Ovary (tissue), 9 donors: ENCODE measurements around the gene CRHR1. TPM values are rescaled to one million over a fixed set of nuclear protein-coding genes. Genes with fewer than 3 reads are reported as not detected.

Experiments used
- DNase-seq, 5 donors: peaks; one replicate each; pipeline ENCODE4 v3.0.0-alpha.2; 2019 to 2020
- H3K27ac ChIP-seq, 2 donors: fragments of 200-600 bp; one replicate each; pipeline versions ENCODE4 v1.5.1 to v1.8.0; 2019 to 2022
- H3K27me3 ChIP-seq: fragments of 200-600 bp; one replicate; pipeline ENCODE4 v1.8.0; 2022
- H3K36me3 ChIP-seq: fragments of 200-600 bp; sonication (generic); one replicate; pipeline ENCODE4 v1.5.1; 2019
- H3K4me1 ChIP-seq: one replicate; pipeline ENCODE4 v1.8.1; 2013; ENCODE audit warnings: mild to moderate bottlenecking, moderate library complexity; ENCODE audit not compliant: insufficient read depth
- H3K4me3 ChIP-seq: fragments of 200-600 bp; sonication (generic); one replicate; pipeline ENCODE4 v1.5.1; 2017
- H3K9me3 ChIP-seq, 2 donors: fragments of 200-600 bp in 1 of 2; sonication (generic) in 1 of 2; one replicate each; pipeline versions ENCODE4 v1.5.1 to v1.8.1; 2013 to 2019; ENCODE audit warnings: mild to moderate bottlenecking in 1 of 2, moderate library complexity in 1 of 2
- EP300 ChIP-seq: sonication (generic); formaldehyde crosslinking; IDR thresholded peaks from one replicate; pipeline ENCODE4 v1.6.1; 2017; ENCODE audit warnings: antibody characterized with exemption
- POLR2A ChIP-seq: fragments of 450-650 bp; IDR thresholded peaks from one replicate; pipeline ENCODE4 v1.6.1; 2017; ENCODE audit warnings: antibody characterized with exemption, mild to moderate bottlenecking, moderate library complexity
- WGBS, 3 donors: extraction: QIAGEN DNeasy Blood & Tissue Kit in 1 of 3; methylation state at CpG; one replicate each; pipeline versions ENCODE4 v1.1.5 to v1.1.7; 2013 to 2017; 5-methylcytosine and 5-hydroxymethylcytosine counted together
- intact Hi-C, 4 donors: fragments of 100-400 bp; cut with DNase I; formaldehyde crosslinking; loops; one replicate each; pipeline versions ENCODE4 v1.11.0 to v1.15.1; 2022 to 2023
- polyA plus RNA-seq, 2 donors: library from polyadenylated mRNA; stranded (reverse); fragments of 200-250 nt in 1 of 2; fragments of 350-450 nt in 1 of 2; fragmentation: Illumina TruSeq in 1 of 2; extraction: RNeasy Lipid Tissue Mini Kit (QIAGEN cat#74804) in 1 of 2; gene quantifications; one replicate each; pipeline ENCODE4 v1.2.3, GENCODE V29; 2013 to 2014
- total RNA-seq, 7 donors: library from RNA; depleted of rRNA in 2 of 7; stranded (reverse); fragments of >200 nt in 2 of 7; fragmentation: NEBNext Ultra II Directional in 3 of 7; extraction: Animal tissue kit (Norgen Biotek cat#: 25700) in 3 of 7; gene quantifications; one replicate each; pipeline versions ENCODE4 v1.1.0 to v1.2.4, GENCODE V29; 2016 to 2023
- TF ChIP-seq, protein P1 (sequence below), 3 donors: fragments of 450-650 bp in 2 of 3; fragments of 200-600 bp in 1 of 3; IDR thresholded peaks; one replicate each; pipeline versions ENCODE4 v1.5.1 to v1.8.0; 2016 to 2022; ENCODE audit warnings: antibody characterized with exemption in 3 of 3, mild to moderate bottlenecking in 1 of 3
- donor health status: DM: no; HTN: no; CAD: no; lungs with moderate emphysema.
- donor health status: DM: no; HTN: no; CAD: no.
- donor health status: Bipolar disorder and iron deficiency.
- donor health status: DM: yes; HTN: yes; CAD: no.
- donor health status: DM: no; HTN: no; CAD: no.
- donor health status: DM: yes; HTN: yes; CAD: no.

Gene CRHR1
- total and polyA plus RNA-seq, 9 donors: 0.10 to 1.4 (median 0.33) TPM; not detected in 2

DNA sequence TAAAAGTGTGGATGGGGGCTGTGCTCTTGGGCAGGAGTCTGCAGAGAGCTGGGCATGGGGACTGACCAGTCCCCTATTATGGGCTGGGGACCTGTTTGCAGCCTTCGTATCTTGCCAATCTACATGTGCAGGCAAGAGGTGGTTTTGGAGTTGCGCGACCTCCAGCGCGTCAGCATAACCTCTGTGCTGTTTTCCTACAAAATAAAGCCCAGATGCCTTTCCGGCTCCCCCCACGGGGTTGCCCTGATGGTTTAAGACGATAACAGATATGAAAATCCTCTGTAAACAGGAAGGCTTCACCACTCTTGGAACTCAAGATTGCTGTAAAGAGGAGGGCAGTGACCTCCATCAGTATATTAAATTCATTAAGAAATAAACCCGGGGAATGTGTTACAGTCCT, 44.1 kb downstream of the CRHR1 start:
- intact Hi-C loops: loop anchor here in 2 of 4 donors (5.0 kb wide), 2 partner anchors 181 to 186 kb away; no protein-coding TSS in a partner anchor
- H3K27ac ChIP-seq: no peak overlapping the region
- no peak for DNase-seq
- no peak overlapping the region for H3K4me3 ChIP-seq
- no peaks in the 10 kb centered on the region for H3K4me1 ChIP-seq
- no peaks in the 10 kb centered on the region for H3K27me3 ChIP-seq
- no peaks in the 10 kb centered on the region for H3K9me3 ChIP-seq
- H3K36me3 ChIP-seq: no peaks in the 10 kb centered on the region
- TF ChIP-seq EP300 (no peak), POLR2A (no peak)
- TF ChIP-seq, protein P1, sequence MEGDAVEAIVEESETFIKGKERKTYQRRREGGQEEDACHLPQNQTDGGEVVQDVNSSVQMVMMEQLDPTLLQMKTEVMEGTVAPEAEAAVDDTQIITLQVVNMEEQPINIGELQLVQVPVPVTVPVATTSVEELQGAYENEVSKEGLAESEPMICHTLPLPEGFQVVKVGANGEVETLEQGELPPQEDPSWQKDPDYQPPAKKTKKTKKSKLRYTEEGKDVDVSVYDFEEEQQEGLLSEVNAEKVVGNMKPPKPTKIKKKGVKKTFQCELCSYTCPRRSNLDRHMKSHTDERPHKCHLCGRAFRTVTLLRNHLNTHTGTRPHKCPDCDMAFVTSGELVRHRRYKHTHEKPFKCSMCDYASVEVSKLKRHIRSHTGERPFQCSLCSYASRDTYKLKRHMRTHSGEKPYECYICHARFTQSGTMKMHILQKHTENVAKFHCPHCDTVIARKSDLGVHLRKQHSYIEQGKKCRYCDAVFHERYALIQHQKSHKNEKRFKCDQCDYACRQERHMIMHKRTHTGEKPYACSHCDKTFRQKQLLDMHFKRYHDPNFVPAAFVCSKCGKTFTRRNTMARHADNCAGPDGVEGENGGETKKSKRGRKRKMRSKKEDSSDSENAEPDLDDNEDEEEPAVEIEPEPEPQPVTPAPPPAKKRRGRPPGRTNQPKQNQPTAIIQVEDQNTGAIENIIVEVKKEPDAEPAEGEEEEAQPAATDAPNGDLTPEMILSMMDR (IDR thresholded peaks at IDR 0.05): no peak
- 62 to 69% (median 66%) methylated on average over 9 of the region's 9 CpGs for WGBS, 3 donors

DNA sequence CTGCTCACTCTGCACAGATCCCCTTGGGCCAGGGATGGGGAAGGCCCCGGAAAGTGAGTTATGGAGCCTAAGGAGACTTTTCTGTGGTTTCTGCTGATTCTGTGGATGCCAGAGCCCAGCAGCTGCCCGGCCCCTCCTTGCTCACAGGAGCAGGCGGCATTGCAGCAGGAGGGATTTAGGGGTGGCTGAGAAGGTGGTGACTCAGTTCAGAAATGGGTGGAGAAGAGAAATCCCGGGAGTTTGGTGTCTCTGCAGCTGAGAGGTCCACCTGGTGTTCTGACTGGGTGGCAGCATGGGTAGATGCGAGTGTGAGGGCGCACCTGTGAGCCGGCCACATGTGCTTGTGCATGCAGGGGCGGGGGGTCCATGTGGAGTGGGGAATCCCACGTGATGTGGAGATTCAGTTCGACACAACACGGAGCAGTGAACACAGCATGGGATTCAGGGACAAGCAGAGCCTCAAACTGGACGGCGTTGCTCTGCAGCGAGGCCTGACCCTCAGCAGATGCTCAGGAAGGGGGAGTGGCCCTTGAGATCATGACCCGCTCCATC, 44.5 kb downstream of the CRHR1 start:
- intact Hi-C loops: loop anchor here in 2 of 4 donors (5.0 kb wide), 2 partner anchors 181 to 186 kb away; no protein-coding TSS in a partner anchor

DNA sequence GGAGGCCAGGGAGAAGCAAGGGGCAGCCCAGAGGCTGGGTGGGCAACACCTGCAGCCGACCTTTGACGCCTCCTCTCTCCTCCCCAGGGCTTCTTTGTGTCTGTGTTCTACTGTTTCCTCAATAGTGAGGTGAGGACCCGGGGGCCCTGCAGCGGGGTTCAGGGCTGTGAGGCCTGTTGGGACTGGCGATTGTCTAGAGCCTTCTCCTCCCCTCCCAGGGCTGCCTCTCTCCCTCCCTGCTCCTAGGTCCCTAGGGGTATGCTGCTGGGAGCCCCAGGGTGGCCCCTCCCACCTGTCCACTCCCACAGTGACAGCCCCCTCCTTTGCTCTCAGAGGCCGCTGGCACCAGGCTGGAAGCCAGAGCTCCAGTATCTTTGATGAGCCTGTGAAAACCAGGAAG, 49.8 kb downstream of the CRHR1 start:
- H3K9me3 ChIP-seq: no peaks in the 10 kb centered on the region
- H3K27me3 ChIP-seq: no peaks in the 10 kb centered on the region
- 49 to 55% (median 53%) methylated on average over 6 of the region's 6 CpGs for WGBS, 3 donors
- no peak for TF ChIP-seq POLR2A
- TF ChIP-seq EP300: no peak
- TF ChIP-seq, protein P1 (IDR thresholded peaks at IDR 0.05): no peak
- DNase-seq: no peak
- H3K36me3 ChIP-seq: no peaks in the 10 kb centered on the region
- no peaks in the 10 kb centered on the region for H3K4me1 ChIP-seq
- H3K4me3 ChIP-seq: no peak overlapping the region
- intact Hi-C loops: loop anchor here in 3 of 4 donors (5.0 to 10.0 kb wide), 3 partner anchors 192 to 609 kb away; partner anchors contain the start of gene FMNL1 (in 2 of the 3)
- H3K27ac ChIP-seq: no peak overlapping the region

More for the DNA sequence above, 44.5 kb downstream of the CRHR1 start:
- Histone ChIP-seq H3K36me3 (no peaks in the 10 kb centered on the region), H3K27ac (no peak overlapping the region), H3K4me1 (no peaks in the 10 kb centered on the region), H3K27me3 (no peaks in the 10 kb centered on the region), H3K4me3 (no peak overlapping the region), H3K9me3 (no peaks in the 10 kb centered on the region)
- 58 to 73% (median 69%) methylated on average over 15 of the region's 15 CpGs for WGBS, 3 donors
- DNase-seq: no peak
- TF ChIP-seq, protein P1 (IDR thresholded peaks at IDR 0.05): no peak

DNA sequence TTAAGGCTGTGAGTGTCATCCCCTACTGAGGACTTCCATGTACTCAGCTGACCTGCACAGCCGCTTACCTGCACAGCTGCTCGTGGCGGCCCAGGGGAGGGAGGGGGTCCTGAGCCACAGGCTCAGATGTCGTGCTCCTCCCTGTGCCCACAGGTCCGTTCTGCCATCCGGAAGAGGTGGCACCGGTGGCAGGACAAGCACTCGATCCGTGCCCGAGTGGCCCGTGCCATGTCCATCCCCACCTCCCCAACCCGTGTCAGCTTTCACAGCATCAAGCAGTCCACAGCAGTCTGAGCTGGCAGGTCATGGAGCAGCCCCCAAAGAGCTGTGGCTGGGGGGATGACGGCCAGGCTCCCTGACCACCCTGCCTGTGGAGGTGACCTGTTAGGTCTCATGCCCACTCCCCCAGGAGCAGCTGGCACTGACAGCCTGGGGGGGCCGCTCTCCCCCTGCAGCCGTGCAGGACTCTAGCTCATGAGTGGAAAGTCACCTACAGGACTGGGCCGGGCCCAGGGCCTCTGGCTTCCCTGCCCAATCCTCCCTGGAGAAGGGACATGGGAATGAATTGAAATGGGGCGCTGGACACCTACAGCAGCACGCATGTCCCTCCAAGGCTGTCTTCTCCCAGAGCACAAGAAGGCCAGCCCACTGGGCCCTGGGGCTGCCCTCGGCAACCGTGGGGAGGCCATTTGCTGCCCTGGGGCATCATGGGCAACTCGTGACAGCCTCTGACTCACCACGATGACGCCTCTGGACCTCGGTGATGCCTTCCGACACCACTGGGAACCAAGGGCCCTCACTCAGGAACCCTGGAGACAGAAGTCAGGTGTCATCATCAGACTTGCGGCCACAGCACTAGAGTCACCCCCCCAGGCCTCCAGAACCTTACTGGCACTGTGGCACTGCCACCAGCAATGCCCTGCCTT, 50.6 kb downstream of the CRHR1 start:
- no peaks in the 10 kb centered on the region for H3K9me3 ChIP-seq
- 83 to 92% (median 89%) methylated on average over 26 of the region's 26 CpGs for WGBS, 3 donors
- no peak for TF ChIP-seq EP300
- TF ChIP-seq, protein P1 (IDR thresholded peaks at IDR 0.05): no peak
- TF ChIP-seq POLR2A: no peak
- DNase-seq: no peak
- intact Hi-C loops: loop anchor here in 3 of 4 donors (5.0 to 10.0 kb wide), 3 partner anchors 192 to 610 kb away; partner anchors contain the start of gene FMNL1 (in 2 of the 3)
- H3K36me3 ChIP-seq: no peaks in the 10 kb centered on the region
- H3K27ac ChIP-seq: no peak overlapping the region
- H3K4me1 ChIP-seq: no peaks in the 10 kb centered on the region
- no peak overlapping the region for H3K4me3 ChIP-seq
- no peaks in the 10 kb centered on the region for H3K27me3 ChIP-seq
